Measurements from ENCODE around the gene TMC1.

TMC1 gene

DNA sequence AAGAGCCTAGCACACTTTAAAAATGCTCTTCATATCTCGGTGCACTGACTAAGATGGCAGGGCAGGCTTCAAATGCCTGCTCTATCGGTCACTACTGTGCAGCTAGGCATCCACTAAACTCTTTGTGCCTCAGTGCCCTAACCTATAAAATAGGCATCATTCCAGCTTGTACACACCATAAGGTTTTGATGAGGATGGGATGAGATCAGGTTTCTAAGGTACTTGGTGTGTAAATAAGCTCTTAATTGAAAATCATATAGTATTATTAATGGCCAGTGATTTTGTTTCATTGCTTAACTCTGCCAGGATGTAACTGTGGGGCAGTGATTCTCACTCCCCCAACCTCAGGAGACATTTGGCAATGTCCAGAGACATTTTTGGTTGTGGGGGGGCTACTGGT lies 352.9 kb downstream of the TMC1 start:
- DNase-seq: no peak

DNA sequence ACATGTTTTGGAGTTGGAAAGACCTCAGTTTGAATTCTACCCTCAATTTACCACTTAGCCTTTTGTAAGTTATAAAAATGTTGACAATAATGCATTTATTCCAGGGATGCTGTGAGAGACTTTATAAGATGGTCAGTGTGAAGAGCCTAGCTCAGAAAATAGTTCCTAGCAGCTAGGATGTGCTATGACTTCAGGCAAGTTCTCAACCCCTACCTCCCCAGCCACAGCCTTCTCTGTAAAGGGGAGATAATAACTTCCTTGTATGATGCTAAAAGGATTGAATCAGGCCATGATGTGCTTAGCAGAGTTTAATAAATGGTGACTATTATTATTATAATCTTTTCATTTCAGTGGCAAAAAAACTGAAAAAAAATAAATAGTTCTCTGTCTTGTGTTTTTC lies 353.8 kb downstream of the TMC1 start:
- DNase-seq: no peak

DNA sequence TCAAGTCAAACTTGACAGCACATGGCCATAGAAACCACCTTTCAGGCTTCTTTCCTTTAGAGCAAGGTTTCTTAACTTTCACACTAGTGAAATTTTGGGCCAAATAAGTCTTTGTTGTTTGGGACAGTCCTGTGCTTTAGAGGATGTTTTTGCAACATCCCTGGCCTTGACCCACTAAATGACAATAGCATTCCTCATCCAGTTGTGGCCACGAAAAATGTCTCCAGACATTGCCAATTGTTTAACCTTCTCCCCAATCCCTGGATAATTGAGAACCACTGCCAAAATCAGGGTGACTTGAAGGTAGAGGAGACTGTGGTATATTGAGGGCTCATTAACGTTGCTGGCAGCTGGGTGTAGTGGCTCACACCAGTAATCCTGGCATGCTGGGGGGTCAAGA lies 359.4 kb downstream of the TMC1 start:
- no peak for DNase-seq

- DNase-seq: no peak
These were observed 360.8 kb downstream of the TMC1 start for GRCh38 chr9:72882117-72882775.

DNA sequence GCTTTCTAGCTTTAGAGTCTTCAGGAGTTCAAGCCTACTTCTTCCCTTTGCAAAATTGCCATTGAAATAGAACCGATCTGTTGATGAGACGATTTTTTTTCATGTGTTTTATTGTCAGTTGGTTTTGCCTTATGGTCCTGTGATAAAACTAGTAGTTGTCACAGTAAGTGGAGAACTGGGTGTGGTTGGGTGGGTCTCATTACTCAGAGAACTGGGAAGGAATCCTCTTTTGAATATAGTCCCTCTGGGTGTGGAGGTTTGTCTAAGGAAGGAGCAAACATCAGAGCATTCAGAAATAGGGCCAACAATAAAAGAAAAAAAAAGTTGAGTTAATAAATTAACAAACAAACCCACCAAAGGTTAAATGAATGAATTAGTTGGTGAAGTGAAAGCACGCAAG lies 362.5 kb downstream of the TMC1 start:
- DNase-seq: no peak

GRCh38 chr9:72884508-72884907 lies 363.1 kb downstream of the TMC1 start:
- DNase-seq: no peak
